ENCODE results near the gene SLC24A3. TPM values are rescaled to one million over a fixed set of nuclear protein-coding genes. Genes with fewer than 3 reads are reported as not detected.

Gene SLC24A3
- total and polyA plus RNA-seq, 4 donors: 1.9 to 8.4 (median 5.8) TPM

- TF ChIP-seq CTCF (IDR thresholded peaks at IDR 0.05; ENCODE audit: control extremely low read depth, extremely low read depth): no peak
- peak in 2 of 3 donors; percentile 26 to 56 for DNase-seq
- Histone ChIP-seq H3K9ac (ENCODE audit: insufficient read depth in 1 of 2, low read length in 2 of 2) (no peak overlapping the region), H3K4me3 (no peak overlapping the region), H3K9me3 (ENCODE audit: control insufficient read depth in 4 of 4, insufficient read depth in 3 of 4, low read length in 3 of 4) (no peaks in the 10 kb centered on the region), H3K4me1 (ENCODE audit: control insufficient read depth in 5 of 5, insufficient read depth in 5 of 5, low read length in 5 of 5) (peaks cover 0 to 12% (median 4%) of the 10 kb centered on the region in 5 donors), H3K27ac (ENCODE audit: low read depth in 1 of 2, low read length in 1 of 2) (no peak overlapping the region), H3K36me3 (ENCODE audit: control insufficient read depth in 4 of 4, insufficient read depth in 4 of 4, low read length in 4 of 4) (no peaks in the 10 kb centered on the region), H3K27me3 (ENCODE audit: control insufficient read depth in 3 of 3, insufficient read depth in 3 of 3, low read length in 2 of 3) (no peaks in the 10 kb centered on the region)
- WGBS, 2 donors: 69 to 81% methylated on average over 3 of the region's 3 CpGs
- ATAC-seq (ENCODE audit: insufficient read depth, low FRiP score): no peak
These were observed 184.8 kb downstream of the SLC24A3 start for GRCh38 chr20:19397226-19397625.

- Histone ChIP-seq H3K4me1 (ENCODE audit: control insufficient read depth in 5 of 5, insufficient read depth in 5 of 5, low read length in 5 of 5) (peaks cover 0 to 16% (median 7%) of the 10 kb centered on the region in 5 donors), H3K27ac (ENCODE audit: low read depth in 1 of 2, low read length in 1 of 2) (no peak overlapping the region), H3K36me3 (ENCODE audit: control insufficient read depth in 4 of 4, insufficient read depth in 4 of 4, low read length in 4 of 4) (no peaks in the 10 kb centered on the region), H3K27me3 (ENCODE audit: control insufficient read depth in 3 of 3, insufficient read depth in 3 of 3, low read length in 2 of 3) (no peaks in the 10 kb centered on the region), H3K9me3 (ENCODE audit: control insufficient read depth in 4 of 4, insufficient read depth in 3 of 4, low read length in 3 of 4) (no peaks in the 10 kb centered on the region), H3K9ac (ENCODE audit: insufficient read depth in 1 of 2, low read length in 2 of 2) (no peak overlapping the region), H3K4me3 (no peak overlapping the region)
- no peak for TF ChIP-seq CTCF (IDR thresholded peaks at IDR 0.05; ENCODE audit: control extremely low read depth, extremely low read depth)
- 7 to 33% methylated on average over 1 of the region's 1 CpG for WGBS, 2 donors
- DNase-seq (peak in 2 of 3 donors; percentile 14 to 52), ATAC-seq (ENCODE audit: insufficient read depth, low FRiP score) (no peak)
These were observed 185.2 kb downstream of the SLC24A3 start for GRCh38 chr20:19397666-19398065.

- no peak overlapping the region for H3K4me3 ChIP-seq
- 79 to 83% methylated on average over 4 of the region's 4 CpGs for WGBS, 2 donors
- H3K36me3 ChIP-seq (ENCODE audit: control insufficient read depth in 4 of 4, insufficient read depth in 4 of 4, low read length in 4 of 4): no peaks in the 10 kb centered on the region
- H3K9me3 ChIP-seq (ENCODE audit: control insufficient read depth in 4 of 4, insufficient read depth in 3 of 4, low read length in 3 of 4): no peaks in the 10 kb centered on the region
- DNase-seq (no peak), ATAC-seq (ENCODE audit: insufficient read depth, low FRiP score) (no peak)
- H3K4me1 ChIP-seq (ENCODE audit: control insufficient read depth in 5 of 5, insufficient read depth in 5 of 5, low read length in 5 of 5): peaks cover 0 to 19% (median 8%) of the 10 kb centered on the region in 5 donors
- no peak overlapping the region for H3K27ac ChIP-seq (ENCODE audit: low read depth in 1 of 2, low read length in 1 of 2)
- H3K27me3 ChIP-seq (ENCODE audit: control insufficient read depth in 3 of 3, insufficient read depth in 3 of 3, low read length in 2 of 3): no peaks in the 10 kb centered on the region
- no peak overlapping the region for H3K9ac ChIP-seq (ENCODE audit: insufficient read depth in 1 of 2, low read length in 2 of 2)
- no peak for TF ChIP-seq CTCF (IDR thresholded peaks at IDR 0.05; ENCODE audit: control extremely low read depth, extremely low read depth)
These were observed 188.7 kb downstream of the SLC24A3 start for GRCh38 chr20:19401096-19401495.

- TF ChIP-seq CTCF (IDR thresholded peaks at IDR 0.05; ENCODE audit: control extremely low read depth, extremely low read depth): no peak
- no peak overlapping the region for H3K4me3 ChIP-seq
- 79 to 87% methylated on average over 4 of the region's 4 CpGs for WGBS, 2 donors
These were observed 191.1 kb downstream of the SLC24A3 start for GRCh38 chr20:19403549-19403948.

More at GRCh38 chr20:19403549-19403948, 191.1 kb downstream of the SLC24A3 start:
- Histone ChIP-seq H3K9ac (ENCODE audit: insufficient read depth in 1 of 2, low read length in 2 of 2) (no peak overlapping the region), H3K27me3 (ENCODE audit: control insufficient read depth in 3 of 3, insufficient read depth in 3 of 3, low read length in 2 of 3) (no peaks in the 10 kb centered on the region), H3K4me1 (ENCODE audit: control insufficient read depth in 5 of 5, insufficient read depth in 5 of 5, low read length in 5 of 5) (peaks cover 0 to 10% (median 4%) of the 10 kb centered on the region in 5 donors), H3K27ac (ENCODE audit: low read depth in 1 of 2, low read length in 1 of 2) (no peak overlapping the region), H3K36me3 (ENCODE audit: control insufficient read depth in 4 of 4, insufficient read depth in 4 of 4, low read length in 4 of 4) (no peaks in the 10 kb centered on the region), H3K9me3 (ENCODE audit: control insufficient read depth in 4 of 4, insufficient read depth in 3 of 4, low read length in 3 of 4) (peaks cover 0 to 1% (median 0%) of the 10 kb centered on the region in 4 donors)
- no peak for ATAC-seq (ENCODE audit: insufficient read depth, low FRiP score)
- no peak for DNase-seq

Measured in lung (tissue), 12 donors.